DOHH2 (cell line): Measurements from ENCODE around the gene AFDN.

Experiments used
- H3F3A ChIP-seq: fragments of 200-600 bp; sonication (generic), shearing (Covaris generic); 2 replicates; pipeline ENCODE4 v1.6.0; 2016; ENCODE audit warnings: antibody characterized with exemption, mild to moderate bottlenecking; ENCODE audit not compliant: control insufficient read depth, insufficient read depth
- H3K27ac ChIP-seq: fragments of 200-600 bp; sonication (generic); 2 replicates; pipeline ENCODE4 v1.5.1; 2014; ENCODE audit warnings: low read depth, mild to moderate bottlenecking, low read length, moderate library complexity
- H3K27me3 ChIP-seq: fragments of 200-600 bp; sonication (generic); 2 replicates; pipeline ENCODE4 v1.6.1; 2014; ENCODE audit warnings: mild to moderate bottlenecking, low read length, mixed read lengths; ENCODE audit not compliant: control insufficient read depth
- H3K36me3 ChIP-seq: fragments of 200-600 bp; sonication (generic); 2 replicates; pipeline ENCODE4 v1.6.1; 2014; ENCODE audit warnings: mild to moderate bottlenecking, low read length, moderate library complexity, mixed read lengths; ENCODE audit not compliant: control insufficient read depth
- H3K4me1 ChIP-seq: fragments of 200-600 bp; sonication (generic); 2 replicates; pipeline ENCODE4 v1.6.1; 2014; ENCODE audit warnings: mild to moderate bottlenecking, low read length, mixed read lengths; ENCODE audit not compliant: control insufficient read depth
- H3K4me2 ChIP-seq: fragments of 200-600 bp; sonication (generic); 2 replicates; pipeline ENCODE4 v1.6.0; 2014; ENCODE audit warnings: mild to moderate bottlenecking, low read length, moderate library complexity
- H3K4me3 ChIP-seq: fragments of 200-600 bp; sonication (generic); 2 replicates; pipeline ENCODE4 v1.5.1; 2014; ENCODE audit warnings: mild to moderate bottlenecking, low read length, mixed read lengths
- H3K79me2 ChIP-seq: fragments of 200-600 bp; sonication (generic); 2 replicates; pipeline ENCODE4 v1.6.1; 2014; ENCODE audit warnings: mild to moderate bottlenecking, low read length, mixed read lengths; ENCODE audit not compliant: control insufficient read depth
- H3K9me2 ChIP-seq: fragments of 200-600 bp; sonication (generic); replicated peaks from 2 replicates; pipeline ENCODE4 v1.6.1; 2014; ENCODE audit warnings: mild to moderate bottlenecking, low read length, mixed read lengths; ENCODE audit not compliant: control insufficient read depth
- H3K9me3 ChIP-seq: fragments of 200-600 bp; sonication (generic); 2 replicates; pipeline ENCODE4 v1.6.1; 2014; ENCODE audit warnings: antibody characterized with exemption, low read length, mixed read lengths; ENCODE audit not compliant: control insufficient read depth, insufficient read depth
- H4K20me1 ChIP-seq: fragments of 200-600 bp; sonication (generic); 2 replicates; pipeline ENCODE4 v1.6.0; 2014; ENCODE audit warnings: low read depth, mild to moderate bottlenecking, antibody characterized with exemption, low read length, moderate library complexity; ENCODE audit not compliant: control insufficient read depth, insufficient read depth
- CTCF ChIP-seq: fragments of 200-600 bp; sonication (generic); IDR thresholded peaks from one replicate; pipeline ENCODE4 v1.5.1; 2014; ENCODE audit warnings: antibody characterized with exemption, mild to moderate bottlenecking, low read depth, low read length; ENCODE audit not compliant: poor library complexity, severe bottlenecking
- EZH2phosphoT487 ChIP-seq: fragments of 200-600 bp; sonication (generic); IDR thresholded peaks from 2 replicates; pipeline ENCODE4 v1.6.1; 2017; ENCODE audit warnings: borderline replicate concordance, mild to moderate bottlenecking, antibody characterized with exemption, low read length, moderate library complexity, mixed read lengths

The AFDN gene

GRCh38 chr6:167963589-167964057 lies 136.9 kb downstream of the AFDN start:
- TF ChIP-seq EZH2phosphoT487 (no peak), CTCF (no peak)
- Histone ChIP-seq H3K27ac (no peak overlapping the region), H3K4me2 (no peak overlapping the region), H3K27me3 (no peaks in the 10 kb centered on the region), H3K9me2 (no peaks in the 10 kb centered on the region), H3K36me3 (0 out of 2 replicates have a peak, but pooled peaks cover 3% of the 10 kb centered on the region), H4K20me1 (no peaks in the 10 kb centered on the region), H3K4me1 (no peaks in the 10 kb centered on the region), H3F3A (no peaks in the 10 kb centered on the region), H3K9me3 (no peaks in the 10 kb centered on the region), H3K79me2 (no peaks in the 10 kb centered on the region), H3K4me3 (no peak overlapping the region)

- Histone ChIP-seq H4K20me1 (no peaks in the 10 kb centered on the region), H3K79me2 (no peaks in the 10 kb centered on the region), H3K27ac (no peak overlapping the region), H3F3A (no peaks in the 10 kb centered on the region), H3K27me3 (no peaks in the 10 kb centered on the region), H3K4me2 (no peak overlapping the region), H3K9me3 (no peaks in the 10 kb centered on the region), H3K36me3 (0 out of 2 replicates have a peak, but pooled peaks cover 3% of the 10 kb centered on the region), H3K4me3 (no peak overlapping the region), H3K4me1 (no peaks in the 10 kb centered on the region), H3K9me2 (no peaks in the 10 kb centered on the region)
- no peak for TF ChIP-seq CTCF
- TF ChIP-seq EZH2phosphoT487 = no peak
Measured at GRCh38 chr6:167965592-167966539, 139.2 kb downstream of the AFDN start.

GRCh38 chr6:167966540-167966905 lies 139.8 kb downstream of the AFDN start:
- Histone ChIP-seq H3K9me3 (no peaks in the 10 kb centered on the region), H3K9me2 (no peaks in the 10 kb centered on the region), H3K4me2 (no peak overlapping the region), H3K4me1 (no peaks in the 10 kb centered on the region), H3K27ac (no peak overlapping the region), H3K4me3 (no peak overlapping the region), H3K27me3 (no peaks in the 10 kb centered on the region), H3F3A (no peaks in the 10 kb centered on the region), H4K20me1 (no peaks in the 10 kb centered on the region), H3K36me3 (0 out of 2 replicates have a peak, but pooled peaks cover 3% of the 10 kb centered on the region), H3K79me2 (no peaks in the 10 kb centered on the region)
- no peak for TF ChIP-seq EZH2phosphoT487
- no peak for TF ChIP-seq CTCF
